Mammary epithelial cell (primary cell): ENCODE results near the gene INSL3.

Experiments
- CTCF ChIP-seq, 2 donors: IDR thresholded peaks in 1 of 2; conservative IDR thresholded peaks in 1 of 2; 2 replicates each; pipeline ENCODE4 v1.5.1; 2011 to 2012; ENCODE audit warnings: inconsistent platforms in 2 of 2, low read length in 2 of 2, mild to moderate bottlenecking in 2 of 2, control low read depth in 1 of 2, low read depth in 1 of 2; ENCODE audit not compliant: insufficient read depth in 1 of 2; ENCODE audit errors: extremely low read depth in 1 of 2
- EZH2 ChIP-seq: IDR thresholded peaks from 2 replicates; pipeline ENCODE4 v1.6.1; 2012; ENCODE audit warnings: low read length, inconsistent platforms, borderline replicate concordance

- TF ChIP-seq CTCF (conservative IDR thresholded peaks at IDR 0.05 in 1 of 2, IDR thresholded peaks at IDR 0.05 in 1 of 2; ENCODE audit: extremely low read depth in 1 of 2, insufficient read depth in 1 of 2, low read depth in 1 of 2, low read length in 2 of 2) = no peak
- no peak for TF ChIP-seq EZH2
Observed at GRCh38 chr19:17831419-17831888, 10.1 kb upstream of the INSL3 start.
